HG03064 (cell line): ENCODE data around the gene C2CD3.

Experiments
- ATAC-seq: cut with Tn5 transposase; IDR thresholded peaks from one replicate; pipeline ENCODE4 v1.9.1; 2021; ENCODE audit warnings: low read depth; ENCODE audit not compliant: unreplicated experiment

The C2CD3 gene

DNA sequence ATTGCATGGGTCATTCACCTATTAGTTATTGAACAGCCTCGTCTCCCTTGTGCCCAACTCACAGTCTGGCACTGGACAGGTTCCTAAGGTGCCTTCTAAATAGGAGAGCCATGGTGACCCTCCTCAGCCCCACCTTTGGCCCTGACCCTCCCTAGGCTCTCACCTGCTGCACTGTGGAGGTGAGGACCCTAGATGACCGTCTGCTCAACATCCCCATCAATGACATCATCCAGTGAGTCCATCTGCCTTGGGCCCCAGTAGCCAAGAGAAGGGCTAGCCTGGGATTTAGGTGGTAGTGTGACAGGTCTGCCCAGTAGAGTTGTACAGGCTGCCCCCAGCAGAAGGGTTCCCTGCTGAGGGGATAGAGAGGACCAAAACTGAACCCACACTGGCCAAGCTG is 201.7 kb downstream of the C2CD3 start:
- ATAC-seq, result no peak

DNA sequence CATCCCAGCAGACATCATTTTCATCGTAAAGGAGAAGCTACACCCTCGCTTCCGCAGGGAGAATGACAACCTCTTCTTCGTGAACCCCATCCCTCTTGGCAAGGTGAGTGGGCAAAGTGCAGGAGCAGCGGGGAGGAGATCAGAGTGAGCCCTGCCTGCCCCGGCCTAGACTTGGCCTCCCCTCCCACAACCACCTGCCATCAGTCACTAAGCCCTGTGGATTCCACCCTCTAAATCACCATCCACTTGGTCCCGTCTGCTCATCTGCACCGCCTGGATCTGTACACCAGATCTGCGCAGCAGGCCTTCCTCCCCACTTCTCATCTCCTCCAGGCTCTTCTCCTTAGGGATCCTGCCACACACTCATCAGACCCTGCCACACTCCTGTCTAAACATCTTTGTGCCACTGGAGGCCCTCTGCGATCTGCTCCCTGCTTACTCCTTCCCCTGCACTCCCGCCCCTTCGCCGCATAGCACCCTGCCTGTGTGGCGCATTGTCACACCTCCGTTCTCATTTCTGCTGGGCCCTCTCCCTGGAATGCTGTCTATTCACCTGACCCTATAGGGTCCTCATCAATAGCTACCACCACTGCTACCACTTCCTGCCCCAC is 202.3 kb downstream of the C2CD3 start:
- ATAC-seq, result no peak

DNA sequence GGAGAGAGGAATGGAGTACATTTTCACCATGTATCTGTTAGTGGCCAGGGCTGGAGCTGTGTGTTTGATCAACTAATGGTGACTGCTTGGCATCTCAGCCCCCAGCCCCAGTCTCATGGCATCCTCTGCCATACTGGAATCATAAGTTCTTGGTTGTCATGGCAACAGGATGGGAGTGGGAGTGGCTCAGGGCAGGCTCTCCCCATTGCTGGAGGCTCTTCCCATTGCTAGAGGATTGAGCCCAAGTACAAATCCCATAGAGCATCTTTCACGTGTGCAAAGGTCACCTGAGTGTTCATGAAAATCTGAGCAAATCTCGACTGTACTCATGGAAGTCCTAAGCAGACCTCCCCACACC is 205.1 kb downstream of the C2CD3 start:
- no peak for ATAC-seq

DNA sequence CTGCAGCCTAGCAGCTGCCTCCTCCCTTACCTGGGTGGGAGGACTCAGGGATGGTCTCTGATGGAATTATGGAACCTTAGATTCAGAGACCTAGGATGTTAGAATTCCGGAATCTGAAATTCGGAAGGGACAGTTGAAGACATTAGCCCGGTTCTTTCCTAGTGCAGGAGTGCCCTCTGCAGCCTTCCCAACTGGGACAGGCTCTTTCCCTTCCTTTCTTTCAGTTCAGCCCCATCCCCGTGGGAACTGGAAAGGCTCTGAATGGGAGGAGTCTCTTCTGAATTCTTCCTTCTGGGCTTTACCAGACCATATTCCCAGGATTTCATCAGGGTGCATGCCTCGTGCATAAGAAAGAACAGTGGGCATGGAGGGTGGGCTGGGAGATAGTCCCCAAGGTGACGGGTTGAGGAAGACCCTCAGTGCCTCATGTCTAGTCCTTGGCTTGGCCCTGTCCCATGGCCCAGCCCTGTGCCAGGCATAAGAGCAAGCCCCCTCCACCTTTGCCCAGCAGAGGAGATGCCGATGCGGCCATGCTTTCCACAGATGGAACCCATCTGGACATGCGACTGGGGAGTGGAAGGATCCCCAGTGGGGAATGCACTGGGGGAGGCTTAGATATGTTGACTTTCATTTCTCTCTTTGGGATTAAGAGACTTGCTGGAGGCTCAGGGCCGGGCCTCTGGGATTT is 205.6 kb downstream of the C2CD3 start:
- ATAC-seq, result no peak

GRCh38 chr11:73963861-73964260 is 206.9 kb downstream of the C2CD3 start:
- no peak for ATAC-seq
